Lower leg skin (tissue), 3 donors: ENCODE data around the gene CLEC19A.

Experiments used
- CTCF ChIP-seq, 3 donors: fragments of 450-650 bp; IDR thresholded peaks; one replicate each; pipeline ENCODE4 v1.5.1; 2016; ENCODE audit warnings: antibody characterized with exemption in 3 of 3, mild to moderate bottlenecking in 3 of 3, moderate library complexity in 2 of 3
- POLR2A ChIP-seq, 2 donors: fragments of 450-650 bp; IDR thresholded peaks; one replicate each; pipeline ENCODE4 v1.6.1; 2016 to 2017; ENCODE audit warnings: antibody characterized with exemption in 2 of 2, mild to moderate bottlenecking in 1 of 2, moderate library complexity in 1 of 2

- TF ChIP-seq POLR2A (IDR thresholded peaks at IDR 0.05): no peak
- TF ChIP-seq CTCF (IDR thresholded peaks at IDR 0.05): no peak
These were observed 29.3 kb downstream of the CLEC19A start for GRCh38 chr16:19314718-19315425.
